Fibroblast of peridontal ligament (primary cell): Measurements from ENCODE around the gene SUDS3.
"Not testable (repeated sequence)": the region's sequence is repeated elsewhere in the genome, so short reads cannot be mapped to it uniquely, and the experiment has no call there.

ENCODE experiments used
- DNase-seq: peaks from one replicate; pipeline ENCODE4 v3.0.0-alpha.2; 2010; ENCODE audit errors: extremely low read depth

Gene SUDS3, protein sequence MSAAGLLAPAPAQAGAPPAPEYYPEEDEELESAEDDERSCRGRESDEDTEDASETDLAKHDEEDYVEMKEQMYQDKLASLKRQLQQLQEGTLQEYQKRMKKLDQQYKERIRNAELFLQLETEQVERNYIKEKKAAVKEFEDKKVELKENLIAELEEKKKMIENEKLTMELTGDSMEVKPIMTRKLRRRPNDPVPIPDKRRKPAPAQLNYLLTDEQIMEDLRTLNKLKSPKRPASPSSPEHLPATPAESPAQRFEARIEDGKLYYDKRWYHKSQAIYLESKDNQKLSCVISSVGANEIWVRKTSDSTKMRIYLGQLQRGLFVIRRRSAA

GRCh38 chr12:118376089-118377020 lies at the start of gene SUDS3:
Gene SUDS3 (plus strand): TSS chr12:118376555. CDS start chr12:118376692, 137 bp downstream.
- peak; percentile 78 for DNase-seq

DNA sequence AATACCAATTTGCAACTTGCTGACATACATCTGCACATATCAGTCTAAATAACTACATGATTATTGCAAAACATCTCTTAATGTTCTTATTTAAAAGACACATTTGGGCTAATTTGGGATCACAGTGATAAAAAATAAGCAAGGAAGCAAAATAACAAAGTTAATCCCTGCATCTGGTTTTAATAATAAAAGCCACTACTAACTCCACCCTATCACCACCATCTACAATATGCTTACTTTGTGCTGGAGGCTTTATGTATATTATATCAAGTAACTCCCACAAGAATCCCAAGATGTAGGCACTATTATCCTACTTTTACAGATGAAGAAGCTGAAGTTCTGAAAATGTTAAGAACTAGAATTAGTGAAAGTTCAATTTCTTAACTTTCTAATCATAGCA lies 49.4 kb upstream of the SUDS3 start:
- peak; percentile 73 for DNase-seq

GRCh38 chr12:118327391-118327790 lies 49.0 kb upstream of the SUDS3 start:
- DNase-seq = peak; percentile 66

GRCh38 chr12:118328486-118329330 lies 47.6 kb upstream of the SUDS3 start:
- peak; percentile 52 for DNase-seq

- DNase-seq = peak; percentile 95
Measured at GRCh38 chr12:118330421-118331018, 45.8 kb upstream of the SUDS3 start.

- peak; percentile 77 for DNase-seq
Measured at GRCh38 chr12:118332511-118332910, 43.8 kb upstream of the SUDS3 start.

GRCh38 chr12:118334241-118334640 lies 42.1 kb upstream of the SUDS3 start:
- no peak for DNase-seq

GRCh38 chr12:118334939-118335567 lies 41.3 kb upstream of the SUDS3 start:
- DNase-seq = peak; percentile 57

DNA sequence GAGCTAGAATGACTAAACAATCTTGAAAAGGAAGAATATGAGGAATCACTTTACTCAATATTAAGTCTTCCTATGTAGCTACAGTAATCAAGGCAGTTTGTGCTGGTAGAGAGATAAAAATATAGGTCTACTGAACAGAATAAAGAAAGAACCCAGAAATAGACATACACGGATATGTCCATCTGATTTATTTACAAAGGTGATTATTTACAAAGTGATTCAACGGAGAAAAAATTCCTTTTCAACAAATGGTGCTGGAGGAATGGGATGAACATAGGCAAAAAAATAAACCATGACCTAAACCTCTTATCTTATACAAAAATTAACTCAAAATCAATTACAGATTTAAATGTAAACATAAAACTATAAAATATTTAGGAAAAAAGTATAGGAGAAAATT lies 40.2 kb upstream of the SUDS3 start:
- no peak for DNase-seq

GRCh38 chr12:118337194-118337838 lies 39.0 kb upstream of the SUDS3 start:
- DNase-seq = peak; percentile 96

- DNase-seq = no peak
Measured at GRCh38 chr12:118342090-118342489, 34.3 kb upstream of the SUDS3 start.

DNA sequence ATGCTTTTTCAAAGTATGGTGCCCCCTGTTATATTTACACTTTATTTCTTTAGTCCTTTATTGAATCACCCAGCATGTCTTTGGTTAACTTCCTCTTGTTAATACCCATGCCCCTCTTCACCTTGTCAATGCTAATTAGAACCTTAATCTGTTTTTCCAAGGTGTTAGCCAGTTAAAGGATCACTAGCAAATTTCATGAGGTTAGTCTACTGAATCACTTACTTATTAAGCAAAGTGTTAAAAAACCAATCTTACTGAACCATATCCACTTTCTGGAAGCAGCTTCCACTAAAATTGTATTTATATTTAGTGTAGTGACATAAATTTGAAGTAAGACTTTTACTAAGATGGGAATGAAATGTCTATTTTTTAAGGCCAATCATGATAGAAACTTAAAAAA lies 31.5 kb upstream of the SUDS3 start:
- no peak for DNase-seq

DNA sequence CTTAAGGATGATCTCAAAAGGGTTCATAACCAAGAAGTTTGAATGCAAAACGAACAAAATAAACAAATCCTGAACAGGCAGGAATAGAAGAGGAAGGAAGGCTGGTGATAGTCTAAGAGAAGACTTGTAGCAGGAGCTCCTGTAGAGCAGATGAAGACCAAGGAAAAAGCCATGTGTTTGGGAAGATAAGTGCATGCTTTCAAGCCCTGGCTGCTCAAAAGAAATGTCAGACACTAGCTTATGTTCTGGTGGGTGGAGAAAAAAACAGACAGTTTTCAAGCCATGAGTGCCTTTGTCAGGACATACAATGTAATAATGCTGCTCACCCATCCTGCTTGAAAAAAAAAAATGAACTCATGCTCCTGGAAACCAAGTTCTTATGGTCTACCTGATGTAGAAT lies 31.0 kb upstream of the SUDS3 start:
- no peak for DNase-seq

- DNase-seq = no peak
Measured at GRCh38 chr12:118346895-118347294, 29.5 kb upstream of the SUDS3 start.

DNA sequence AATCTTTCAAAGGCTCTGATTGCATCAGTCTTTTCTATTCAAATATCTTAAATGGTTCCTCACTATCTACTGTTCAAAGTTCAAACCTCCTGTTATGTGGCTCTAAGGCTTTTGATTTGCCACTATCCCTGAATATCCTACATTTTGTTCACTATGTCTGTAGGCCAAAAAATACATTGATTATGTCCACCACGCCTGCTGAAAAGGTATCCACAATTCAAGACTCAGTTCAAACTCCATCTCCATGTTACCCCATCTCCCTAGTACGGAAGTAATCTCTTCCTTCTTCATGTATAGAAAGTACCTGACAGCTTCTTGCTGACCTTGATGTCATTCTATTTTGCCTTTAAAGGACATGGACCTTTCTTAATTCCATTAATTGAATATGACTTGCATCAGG lies 28.4 kb upstream of the SUDS3 start:
- no peak for DNase-seq

DNA sequence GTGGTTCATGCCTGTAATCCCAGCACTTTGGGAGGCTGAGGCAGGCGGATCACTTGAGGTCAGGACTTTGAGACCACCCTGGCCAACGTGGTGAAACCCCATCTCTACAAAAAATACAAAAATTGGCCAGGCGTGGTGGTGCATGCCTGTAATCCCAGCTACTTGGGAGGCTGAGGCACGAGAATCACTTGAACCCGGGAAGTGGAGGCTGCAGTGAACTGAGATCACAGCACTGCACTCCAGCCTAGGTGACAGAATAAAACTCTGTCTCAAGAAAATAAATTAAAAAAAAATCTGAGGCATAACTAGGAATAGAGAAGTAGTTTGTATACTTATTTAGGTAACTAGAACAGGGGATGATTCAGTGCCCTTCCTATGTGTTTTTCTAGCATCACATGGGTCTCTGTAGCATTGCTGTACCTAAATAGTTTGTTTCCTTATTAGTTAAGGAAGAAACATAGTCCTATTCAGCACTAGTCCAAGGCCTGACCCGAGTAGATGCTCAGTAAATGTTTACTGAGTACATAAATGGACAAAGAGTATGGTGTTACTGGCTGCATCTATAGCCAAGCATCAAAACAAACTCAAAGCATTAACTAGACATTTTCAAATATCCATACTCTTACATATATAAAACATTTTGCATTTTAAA lies 25.3 kb upstream of the SUDS3 start:
- no peak for DNase-seq

GRCh38 chr12:118353721-118354120 lies 22.6 kb upstream of the SUDS3 start:
- no peak for DNase-seq

DNA sequence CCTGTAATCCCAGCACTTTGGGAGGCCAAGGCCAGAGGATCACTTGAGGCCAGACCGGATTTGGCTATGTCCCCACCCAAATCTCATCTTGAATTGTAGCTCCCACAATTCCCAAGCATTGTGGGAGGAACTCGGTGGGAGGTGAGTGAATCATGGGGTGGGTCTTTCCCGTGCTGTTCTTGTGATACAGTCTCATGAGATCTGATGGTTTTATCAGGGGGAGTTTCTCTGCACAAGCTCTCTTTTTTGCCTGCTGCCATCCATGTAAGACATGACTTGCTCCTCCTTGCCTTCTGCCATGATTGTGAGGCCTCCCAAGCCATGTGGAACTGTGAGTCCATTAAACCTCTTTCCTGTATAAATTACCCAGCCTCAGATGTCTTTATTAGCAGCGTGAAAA lies 21.9 kb upstream of the SUDS3 start:
- not testable (repeated sequence) for DNase-seq

- DNase-seq = no peak
Measured at GRCh38 chr12:118354903-118355302, 21.5 kb upstream of the SUDS3 start.

DNA sequence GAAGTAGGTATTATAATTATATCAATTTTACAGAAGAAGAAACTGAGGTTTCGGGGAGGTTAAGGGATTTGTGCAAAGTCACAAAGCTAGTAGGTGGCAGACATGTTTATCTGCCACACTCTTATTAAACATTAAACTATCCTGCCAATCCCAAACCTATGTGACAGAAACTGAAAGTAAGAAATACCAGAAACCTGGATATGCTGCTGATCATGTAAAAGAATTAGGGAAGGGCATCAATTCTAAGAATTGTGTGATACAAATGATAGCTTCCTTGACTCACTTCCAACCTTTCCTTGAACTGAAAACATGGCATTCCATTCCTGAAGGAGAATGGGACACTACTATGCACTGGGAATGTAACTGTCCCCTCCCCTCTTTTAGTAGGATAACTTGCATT lies 20.5 kb upstream of the SUDS3 start:
- no peak for DNase-seq
